Measurements from ENCODE around the gene FCHSD2. TPM values are rescaled to one million over a fixed set of nuclear protein-coding genes. Genes with fewer than 3 reads are reported as not detected.
A peak's percentile ranks its signal among the peaks of the same experiment; 100 is the strongest.

Gene FCHSD2
- total and polyA plus RNA-seq, 4 donors: 14.7 to 41.6 (median 32.6) TPM

DNA sequence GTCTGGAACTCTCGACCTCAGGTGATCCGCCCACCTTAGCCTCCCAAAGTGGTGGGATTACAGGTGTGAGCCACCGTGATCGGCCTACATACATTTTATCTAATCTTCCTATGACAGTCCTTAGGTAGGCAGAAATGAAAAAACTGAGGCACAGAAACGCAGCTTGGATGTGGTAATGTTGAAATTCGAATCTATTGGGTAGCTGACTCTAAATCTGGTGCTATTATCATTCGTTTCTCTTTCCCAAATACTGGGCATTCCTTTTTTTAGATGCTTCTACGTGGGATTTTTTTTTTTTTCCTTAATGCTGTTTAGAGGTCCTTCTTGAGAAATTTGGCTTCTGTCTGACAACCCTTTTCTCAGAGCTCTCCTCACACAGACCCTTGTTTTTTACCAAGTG is 41.5 kb downstream of the FCHSD2 start:
- Histone ChIP-seq H3K4me1 (ENCODE audit: control insufficient read depth in 5 of 5, insufficient read depth in 5 of 5, low read length in 5 of 5) (peaks cover 0 to 3% (median 2%) of the 10 kb centered on the region in 5 donors), H3K36me3 (ENCODE audit: control insufficient read depth in 4 of 4, insufficient read depth in 4 of 4, low read length in 4 of 4) (peaks cover 0 to 4% (median 0%) of the 10 kb centered on the region in 4 donors), H3K9me3 (ENCODE audit: control insufficient read depth in 4 of 4, insufficient read depth in 3 of 4, low read length in 3 of 4) (peaks cover 0 to 2% (median 0%) of the 10 kb centered on the region in 4 donors), H3K27me3 (ENCODE audit: control insufficient read depth in 3 of 3, insufficient read depth in 3 of 3, low read length in 2 of 3) (no peaks in the 10 kb centered on the region), H3K27ac (ENCODE audit: low read depth in 1 of 2, low read length in 1 of 2) (no peak overlapping the region), H3K4me3 (no peak overlapping the region), H3K9ac (ENCODE audit: insufficient read depth in 1 of 2, low read length in 2 of 2) (no peak overlapping the region)
- WGBS, 2 donors: 93 to 94% methylated on average over 8 of the region's 8 CpGs
- TF ChIP-seq, protein P1, sequence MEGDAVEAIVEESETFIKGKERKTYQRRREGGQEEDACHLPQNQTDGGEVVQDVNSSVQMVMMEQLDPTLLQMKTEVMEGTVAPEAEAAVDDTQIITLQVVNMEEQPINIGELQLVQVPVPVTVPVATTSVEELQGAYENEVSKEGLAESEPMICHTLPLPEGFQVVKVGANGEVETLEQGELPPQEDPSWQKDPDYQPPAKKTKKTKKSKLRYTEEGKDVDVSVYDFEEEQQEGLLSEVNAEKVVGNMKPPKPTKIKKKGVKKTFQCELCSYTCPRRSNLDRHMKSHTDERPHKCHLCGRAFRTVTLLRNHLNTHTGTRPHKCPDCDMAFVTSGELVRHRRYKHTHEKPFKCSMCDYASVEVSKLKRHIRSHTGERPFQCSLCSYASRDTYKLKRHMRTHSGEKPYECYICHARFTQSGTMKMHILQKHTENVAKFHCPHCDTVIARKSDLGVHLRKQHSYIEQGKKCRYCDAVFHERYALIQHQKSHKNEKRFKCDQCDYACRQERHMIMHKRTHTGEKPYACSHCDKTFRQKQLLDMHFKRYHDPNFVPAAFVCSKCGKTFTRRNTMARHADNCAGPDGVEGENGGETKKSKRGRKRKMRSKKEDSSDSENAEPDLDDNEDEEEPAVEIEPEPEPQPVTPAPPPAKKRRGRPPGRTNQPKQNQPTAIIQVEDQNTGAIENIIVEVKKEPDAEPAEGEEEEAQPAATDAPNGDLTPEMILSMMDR (IDR thresholded peaks at IDR 0.05; ENCODE audit: control extremely low read depth, extremely low read depth): no peak
- no peak for DNase-seq
- no peak for ATAC-seq (ENCODE audit: insufficient read depth, low FRiP score)

DNA sequence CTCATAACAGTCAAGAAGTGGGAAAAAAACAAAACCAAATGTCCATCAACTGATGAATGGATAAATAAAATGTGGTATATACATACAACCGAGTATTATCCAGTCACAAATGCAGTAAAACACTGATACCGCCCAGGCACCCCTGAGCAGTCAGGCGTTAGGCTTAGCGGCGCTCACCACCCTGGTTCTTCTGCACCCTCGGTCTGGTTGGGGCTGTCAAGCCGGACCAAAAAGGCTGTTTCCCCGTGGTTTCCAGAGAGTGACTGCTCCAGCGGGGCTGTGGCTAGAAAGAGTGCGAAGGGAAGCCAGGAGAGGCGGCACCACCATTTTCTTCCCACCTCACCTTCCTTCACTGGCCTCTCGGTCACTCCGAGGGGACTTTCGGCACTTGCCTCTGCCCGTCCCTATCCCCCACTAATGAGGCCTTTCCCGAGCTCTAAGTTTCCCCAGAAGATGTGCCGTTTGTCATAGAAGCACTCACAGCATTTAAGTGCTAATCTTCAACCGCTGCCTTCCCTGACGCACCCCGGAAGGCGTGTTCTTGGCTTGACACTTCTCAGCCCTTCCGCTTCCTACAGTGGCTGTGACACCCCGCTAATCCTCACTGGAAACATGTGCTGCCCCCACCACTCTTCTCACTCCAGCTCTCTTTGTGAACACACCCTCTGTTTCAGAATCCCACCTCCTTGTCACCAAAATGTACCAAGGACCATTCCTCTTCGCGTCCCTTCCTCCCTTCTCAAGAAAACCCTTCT is 42.4 kb downstream of the FCHSD2 start:
- Histone ChIP-seq H3K27me3 (ENCODE audit: control insufficient read depth in 3 of 3, insufficient read depth in 3 of 3, low read length in 2 of 3) (no peaks in the 10 kb centered on the region), H3K27ac (ENCODE audit: low read depth in 1 of 2, low read length in 1 of 2) (no peak overlapping the region), H3K4me1 (ENCODE audit: control insufficient read depth in 5 of 5, insufficient read depth in 5 of 5, low read length in 5 of 5) (peaks cover 0 to 6% (median 3%) of the 10 kb centered on the region in 5 donors), H3K36me3 (ENCODE audit: control insufficient read depth in 4 of 4, insufficient read depth in 4 of 4, low read length in 4 of 4) (peaks cover 0 to 4% (median 0%) of the 10 kb centered on the region in 4 donors), H3K9me3 (ENCODE audit: control insufficient read depth in 4 of 4, insufficient read depth in 3 of 4, low read length in 3 of 4) (peaks cover 0 to 2% (median 0%) of the 10 kb centered on the region in 4 donors), H3K4me3 (no peak overlapping the region), H3K9ac (ENCODE audit: insufficient read depth in 1 of 2, low read length in 2 of 2) (no peak overlapping the region)
- ATAC-seq (ENCODE audit: insufficient read depth, low FRiP score) (no peak), DNase-seq (no peak)
- 94 to 95% methylated on average over 25 of the region's 25 CpGs for WGBS, 2 donors
- TF ChIP-seq, protein P1 (IDR thresholded peaks at IDR 0.05; ENCODE audit: control extremely low read depth, extremely low read depth): no peak

DNA sequence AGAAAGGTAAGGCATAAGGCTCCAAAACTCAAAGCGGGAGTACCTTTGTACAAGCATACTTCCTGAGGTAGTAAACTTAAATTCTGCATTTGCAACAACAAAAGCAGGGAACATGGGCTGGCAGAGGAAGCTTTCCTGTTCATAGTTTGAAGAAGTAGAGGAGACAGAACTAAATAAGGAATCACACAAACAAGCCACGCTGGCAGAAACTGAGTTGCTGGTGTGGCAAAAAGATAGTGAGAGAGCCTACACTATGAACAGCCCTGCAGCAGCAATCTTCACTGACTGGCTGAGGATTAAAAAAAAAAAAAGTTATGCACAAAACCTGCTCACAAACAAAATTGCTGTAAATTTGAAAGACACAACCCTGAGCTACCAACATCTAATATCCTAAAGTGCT is 46.5 kb downstream of the FCHSD2 start:
- Histone ChIP-seq H3K4me3 (no peak overlapping the region), H3K9me3 (ENCODE audit: control insufficient read depth in 4 of 4, insufficient read depth in 3 of 4, low read length in 3 of 4) (no peaks in the 10 kb centered on the region), H3K27me3 (ENCODE audit: control insufficient read depth in 3 of 3, insufficient read depth in 3 of 3, low read length in 2 of 3) (no peaks in the 10 kb centered on the region), H3K36me3 (ENCODE audit: control insufficient read depth in 4 of 4, insufficient read depth in 4 of 4, low read length in 4 of 4) (peaks cover 0 to 3% (median 0%) of the 10 kb centered on the region in 4 donors), H3K9ac (ENCODE audit: insufficient read depth in 1 of 2, low read length in 2 of 2) (peak overlapping the region in 1 of 2 donors; percentile 30), H3K27ac (ENCODE audit: low read depth in 1 of 2, low read length in 1 of 2) (peak overlapping the region in 1 of 2 donors; percentile 40), H3K4me1 (ENCODE audit: control insufficient read depth in 5 of 5, insufficient read depth in 5 of 5, low read length in 5 of 5) (peaks cover 0 to 6% (median 3%) of the 10 kb centered on the region in 5 donors)
- no peak for ATAC-seq (ENCODE audit: insufficient read depth, low FRiP score)
- TF ChIP-seq, protein P1 (IDR thresholded peaks at IDR 0.05; ENCODE audit: control extremely low read depth, extremely low read depth): no peak
- 48 to 53% methylated on average over 2 of the region's 2 CpGs for WGBS, 2 donors
- DNase-seq: peak in 2 of 3 donors; percentile 20 to 34
